Thyroid gland (tissue), 4 donors: ENCODE results near the gene CLMP.

Experiments used
- CTCF ChIP-seq, 6 experiments: fragments of 200-600 bp in 3 of 6; fragments of 450-650 bp in 3 of 6; sonication (generic) in 3 of 6; IDR thresholded peaks; one replicate each; pipeline ENCODE4 v1.5.1; 2016 to 2019; ENCODE audit warnings: antibody characterized with exemption in 6 of 6, mild to moderate bottlenecking in 2 of 6, inconsistent platforms in 1 of 6, moderate library complexity in 1 of 6
- POLR2A ChIP-seq, 2 donors: fragments of 450-650 bp; IDR thresholded peaks; one replicate each; pipeline ENCODE4 v1.6.1; 2017; ENCODE audit warnings: antibody characterized with exemption in 2 of 2, mild to moderate bottlenecking in 2 of 2, moderate library complexity in 1 of 2

GRCh38 chr11:123169821-123170220 is 25.2 kb downstream of the CLMP start:
- TF ChIP-seq POLR2A (IDR thresholded peaks at IDR 0.05) (no peak), CTCF (IDR thresholded peaks at IDR 0.05) (no peak)
